ENCODE data around the gene SLC10A2. TPM values are rescaled to one million over a fixed set of nuclear protein-coding genes. Genes with fewer than 3 reads are reported as not detected.
"Not testable (repeated sequence)": the region's sequence is repeated elsewhere in the genome, so short reads cannot be mapped to it uniquely, and the experiment has no call there.

SLC10A2 gene
- total RNA-seq, 1 donor from 2014 or later, result not detected

GRCh38 chr13:103101500-103101899 is 35.3 kb upstream of the SLC10A2 start:
- Histone ChIP-seq H3K27me3 (no peaks in the 10 kb centered on the region), H3K9me3 (no peaks in the 10 kb centered on the region), H3K4me1 (no peaks in the 10 kb centered on the region), H3K27ac (no peak overlapping the region), H3K36me3 (no peaks in the 10 kb centered on the region), H3K4me3 (no peak overlapping the region)
- TF ChIP-seq CTCF (IDR thresholded peaks at IDR 0.05), result no peak
- no peak for ATAC-seq
- DNase-seq, result no peak
- intact Hi-C loops (cut with DNase I), result no loop called here

DNA sequence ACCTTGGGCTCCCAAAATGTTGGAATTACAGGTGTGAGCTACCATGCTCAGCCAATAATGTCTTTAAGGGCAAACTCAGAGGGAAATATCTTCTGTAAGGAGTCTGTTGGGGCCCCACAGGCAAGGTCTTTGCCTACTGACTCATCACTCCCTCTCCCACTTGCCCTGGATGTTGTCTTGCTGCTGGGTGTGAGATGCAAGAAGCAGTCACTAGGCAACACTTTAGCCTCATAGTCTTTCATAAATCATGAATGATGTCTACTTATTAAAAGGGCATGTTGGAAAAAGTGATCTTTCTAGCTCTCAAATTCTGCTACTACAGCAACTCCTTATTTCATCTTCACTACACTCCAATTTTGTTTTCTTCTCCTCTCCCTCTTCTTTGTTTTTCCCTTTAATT is 34.6 kb upstream of the SLC10A2 start:
- H3K4me1 ChIP-seq, result no peaks in the 10 kb centered on the region
- no peaks in the 10 kb centered on the region for H3K9me3 ChIP-seq
- no peak for ATAC-seq
- H3K27me3 ChIP-seq, result no peaks in the 10 kb centered on the region
- TF ChIP-seq CTCF (IDR thresholded peaks at IDR 0.05), result no peak
- H3K27ac ChIP-seq, result no peak overlapping the region
- intact Hi-C loops (cut with DNase I), result no loop called here
- H3K36me3 ChIP-seq, result no peaks in the 10 kb centered on the region
- H3K4me3 ChIP-seq, result no peak overlapping the region
- DNase-seq, result no peak

- Histone ChIP-seq H3K27ac (no peak overlapping the region), H3K9me3 (no peaks in the 10 kb centered on the region), H3K36me3 (no peaks in the 10 kb centered on the region), H3K4me1 (no peaks in the 10 kb centered on the region), H3K27me3 (no peaks in the 10 kb centered on the region), H3K4me3 (no peak overlapping the region)
- ATAC-seq, result no peak
- intact Hi-C loops (cut with DNase I), result no loop called here
- no peak for TF ChIP-seq CTCF (IDR thresholded peaks at IDR 0.05)
- no peak for DNase-seq
Measured at GRCh38 chr13:103099722-103100293, 33.6 kb upstream of the SLC10A2 start.

DNA sequence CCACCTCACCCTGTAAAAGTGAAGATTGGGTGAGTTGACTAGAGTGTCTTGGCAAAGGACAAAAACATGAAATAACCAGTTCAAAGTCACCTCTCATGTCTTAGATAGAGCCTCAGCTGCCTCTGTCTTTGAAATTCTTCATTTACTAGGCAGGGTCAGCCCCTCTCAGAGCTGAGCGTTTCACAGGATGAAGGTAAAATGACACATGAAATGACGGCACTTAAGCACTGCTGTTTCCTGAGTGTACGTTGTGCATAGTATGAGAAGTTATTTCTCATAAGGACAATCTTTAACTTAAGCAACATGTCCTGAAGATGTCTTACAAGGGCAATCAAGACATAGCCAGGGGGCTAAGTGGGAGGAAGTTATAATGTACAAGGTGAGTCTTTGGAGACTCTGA is 32.3 kb upstream of the SLC10A2 start:
- ATAC-seq, result no peak
- Histone ChIP-seq H3K27ac (no peak overlapping the region), H3K27me3 (no peaks in the 10 kb centered on the region), H3K4me1 (no peaks in the 10 kb centered on the region), H3K4me3 (no peak overlapping the region), H3K9me3 (no peaks in the 10 kb centered on the region), H3K36me3 (no peaks in the 10 kb centered on the region)
- no peak for TF ChIP-seq CTCF (IDR thresholded peaks at IDR 0.05)
- DNase-seq, result no peak
- intact Hi-C loops (cut with DNase I), result no loop called here

GRCh38 chr13:103097366-103097928 is 31.2 kb upstream of the SLC10A2 start:
- intact Hi-C loops (cut with DNase I), result no loop called here
- no peaks in the 10 kb centered on the region for H3K36me3 ChIP-seq
- H3K27ac ChIP-seq, result no peak overlapping the region

DNA sequence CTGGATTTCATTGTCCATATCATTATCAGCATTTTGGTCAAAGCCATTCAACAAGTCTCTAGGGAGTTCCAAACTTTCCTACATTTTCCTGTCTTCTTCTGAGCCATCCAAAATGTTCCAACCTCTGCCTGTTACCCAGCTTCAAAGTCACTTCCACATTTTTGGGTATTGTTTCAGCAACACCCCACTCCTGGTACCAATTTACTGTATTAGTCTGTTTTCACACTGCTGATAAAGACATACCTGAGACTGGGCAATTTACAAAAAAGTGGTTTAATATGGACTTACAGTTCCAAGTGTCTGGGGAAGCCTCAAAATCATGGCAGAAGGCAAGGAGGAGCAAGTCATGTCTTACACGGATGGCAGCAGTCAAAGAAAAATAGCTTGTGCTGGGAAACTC is 27.4 kb upstream of the SLC10A2 start:
- H3K4me1 ChIP-seq; H3K27me3 ChIP-seq; DNase-seq; H3K4me3 ChIP-seq; H3K36me3 ChIP-seq; ATAC-seq; H3K9me3 ChIP-seq; H3K27ac ChIP-seq; intact Hi-C loops (cut with DNase I): not testable (repeated sequence)

More at GRCh38 chr13:103097366-103097928, 31.2 kb upstream of the SLC10A2 start:
- no peak for ATAC-seq
- no peaks in the 10 kb centered on the region for H3K4me1 ChIP-seq
- H3K4me3 ChIP-seq, result no peak overlapping the region
- H3K27me3 ChIP-seq, result no peaks in the 10 kb centered on the region
- TF ChIP-seq CTCF (IDR thresholded peaks at IDR 0.05), result no peak
- no peak for DNase-seq
- no peaks in the 10 kb centered on the region for H3K9me3 ChIP-seq
